HCT116 (cell line): ENCODE data around the gene CPT1C.
A peak's percentile ranks its signal among the peaks of the same experiment; 100 is the strongest.

Experiments
- CBX3 ChIP-seq: IDR thresholded peaks from 2 replicates; pipeline ENCODE4 v1.6.1; 2012; ENCODE audit warnings: low read depth
- CEBPB ChIP-seq: IDR thresholded peaks from 2 replicates; pipeline ENCODE4 v1.6.1; 2012; ENCODE audit warnings: low read depth
- CTCF ChIP-seq, 3 experiments: fragments of 200-600 bp in 1 of 3; sonication (generic) in 1 of 3; IDR thresholded peaks in 2 of 3; conservative IDR thresholded peaks in 1 of 3; 2 replicates each; pipeline ENCODE4 v1.5.1; 2012 to 2017; ENCODE audit warnings: low read depth in 2 of 3, low read length in 2 of 3, antibody characterized with exemption in 1 of 3, borderline replicate concordance in 1 of 3, control low read depth in 1 of 3, mild to moderate bottlenecking in 1 of 3, mixed read lengths in 1 of 3, mixed run types in 1 of 3, moderate library complexity in 1 of 3; ENCODE audit not compliant: insufficient read depth in 1 of 3
- EZH2 ChIP-seq: fragments of 200-600 bp; sonication (generic); IDR thresholded peaks from 2 replicates; pipeline ENCODE4 v1.6.1; 2017; ENCODE audit warnings: antibody characterized with exemption, mixed run types
- EZH2phosphoT487 ChIP-seq: fragments of 200-600 bp; IDR thresholded peaks from 2 replicates; pipeline ENCODE4 v1.6.1; 2018; ENCODE audit warnings: antibody characterized with exemption, borderline replicate concordance
- POLR2A ChIP-seq: IDR thresholded peaks from 2 replicates; pipeline ENCODE4 v1.7.0; 2011; ENCODE audit warnings: borderline replicate concordance; ENCODE audit not compliant: insufficient read depth, insufficient read length; ENCODE audit errors: extremely low read depth
- POLR2AphosphoS5 ChIP-seq: IDR thresholded peaks from 2 replicates; pipeline ENCODE4 v1.6.1; 2011; ENCODE audit warnings: mild to moderate bottlenecking, low read depth, low read length, moderate library complexity
- RAD21 ChIP-seq: IDR thresholded peaks from 2 replicates; pipeline ENCODE4 v1.6.1; 2012; ENCODE audit warnings: low read depth, mild to moderate bottlenecking
- SP1 ChIP-seq: IDR thresholded peaks from 2 replicates; pipeline ENCODE4 v1.6.1; 2012; ENCODE audit warnings: low read depth
- SRF ChIP-seq: IDR thresholded peaks from 2 replicates; pipeline ENCODE4 v1.6.1; 2012; ENCODE audit warnings: low read depth
- ZNF274 ChIP-seq: fragments of 200-500 bp; sonication (Bioruptor generic); IDR thresholded peaks from 2 replicates; pipeline ENCODE4 v1.6.1; 2014; ENCODE audit warnings: mild to moderate bottlenecking, low read depth, low read length, inconsistent platforms
- TF ChIP-seq, protein P1 (sequence below): IDR thresholded peaks from 2 replicates; pipeline ENCODE4 v1.6.1; 2012
- TF ChIP-seq, protein P2 (sequence below): IDR thresholded peaks from 2 replicates; pipeline ENCODE4 v1.6.1; 2012; ENCODE audit warnings: low read depth

DNA sequence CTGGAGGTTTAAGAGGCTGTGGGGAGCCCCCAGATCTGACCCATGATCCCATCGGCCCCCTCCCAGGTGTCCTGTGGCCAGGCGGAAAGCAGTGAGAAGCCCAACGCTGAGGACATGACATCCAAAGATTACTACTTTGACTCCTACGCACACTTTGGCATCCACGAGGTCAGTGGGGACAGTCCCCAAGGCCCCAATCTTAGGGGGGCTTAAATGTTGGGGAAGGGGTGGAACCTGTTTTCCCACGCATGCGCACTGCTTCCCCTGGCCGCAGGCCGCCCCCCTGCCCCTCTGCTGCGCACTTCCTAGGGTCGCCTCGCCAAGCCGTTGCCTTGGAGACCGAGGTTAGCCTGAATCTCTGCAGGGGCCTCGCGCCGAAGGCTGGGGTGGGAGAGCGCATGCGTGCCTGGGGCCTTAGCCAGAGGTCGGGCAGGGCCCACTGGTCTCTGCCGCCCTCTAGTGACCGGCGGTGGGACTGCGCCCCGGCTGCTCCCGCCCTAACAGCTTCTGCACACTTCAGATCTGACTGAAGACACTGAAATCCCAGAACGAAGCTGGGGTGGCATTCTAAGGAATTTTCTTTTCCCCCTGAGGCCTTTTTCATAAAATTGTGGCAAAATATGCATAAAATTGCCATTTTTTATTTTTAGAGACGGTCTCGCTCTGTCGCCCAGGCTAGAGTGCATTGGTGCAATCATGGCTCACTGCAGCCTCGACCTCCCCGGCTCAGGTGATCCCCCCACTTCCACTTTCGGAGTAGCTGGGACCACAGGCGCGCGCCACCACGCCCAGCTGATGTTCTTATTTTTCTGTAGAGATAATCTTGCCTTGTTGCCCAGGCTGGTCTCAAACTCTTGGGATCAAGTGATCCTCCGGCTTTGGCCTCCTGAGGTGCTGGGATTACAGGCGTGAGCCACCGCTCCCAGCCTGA is 10.2 kb upstream of the CPT1C start:
- TF ChIP-seq POLR2A (no peak), CTCF (IDR thresholded peaks at IDR 0.05 in 2 of 3, conservative IDR thresholded peaks at IDR 0.05 in 1 of 3; ENCODE audit: borderline replicate concordance in 1 of 3, insufficient read depth in 1 of 3, low read depth in 2 of 3, low read length in 2 of 3) (peak; percentile 71 to 99 (median 97)), EZH2 (no peak), SRF (no peak), EZH2phosphoT487 (no peak), POLR2AphosphoS5 (no peak), RAD21 (peak; percentile 82), CEBPB (no peak), CBX3 (no peak), SP1 (no peak), ZNF274 (no peak)
- TF ChIP-seq, protein P1, sequence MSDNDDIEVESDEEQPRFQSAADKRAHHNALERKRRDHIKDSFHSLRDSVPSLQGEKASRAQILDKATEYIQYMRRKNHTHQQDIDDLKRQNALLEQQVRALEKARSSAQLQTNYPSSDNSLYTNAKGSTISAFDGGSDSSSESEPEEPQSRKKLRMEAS = no peak
- TF ChIP-seq, protein P2, sequence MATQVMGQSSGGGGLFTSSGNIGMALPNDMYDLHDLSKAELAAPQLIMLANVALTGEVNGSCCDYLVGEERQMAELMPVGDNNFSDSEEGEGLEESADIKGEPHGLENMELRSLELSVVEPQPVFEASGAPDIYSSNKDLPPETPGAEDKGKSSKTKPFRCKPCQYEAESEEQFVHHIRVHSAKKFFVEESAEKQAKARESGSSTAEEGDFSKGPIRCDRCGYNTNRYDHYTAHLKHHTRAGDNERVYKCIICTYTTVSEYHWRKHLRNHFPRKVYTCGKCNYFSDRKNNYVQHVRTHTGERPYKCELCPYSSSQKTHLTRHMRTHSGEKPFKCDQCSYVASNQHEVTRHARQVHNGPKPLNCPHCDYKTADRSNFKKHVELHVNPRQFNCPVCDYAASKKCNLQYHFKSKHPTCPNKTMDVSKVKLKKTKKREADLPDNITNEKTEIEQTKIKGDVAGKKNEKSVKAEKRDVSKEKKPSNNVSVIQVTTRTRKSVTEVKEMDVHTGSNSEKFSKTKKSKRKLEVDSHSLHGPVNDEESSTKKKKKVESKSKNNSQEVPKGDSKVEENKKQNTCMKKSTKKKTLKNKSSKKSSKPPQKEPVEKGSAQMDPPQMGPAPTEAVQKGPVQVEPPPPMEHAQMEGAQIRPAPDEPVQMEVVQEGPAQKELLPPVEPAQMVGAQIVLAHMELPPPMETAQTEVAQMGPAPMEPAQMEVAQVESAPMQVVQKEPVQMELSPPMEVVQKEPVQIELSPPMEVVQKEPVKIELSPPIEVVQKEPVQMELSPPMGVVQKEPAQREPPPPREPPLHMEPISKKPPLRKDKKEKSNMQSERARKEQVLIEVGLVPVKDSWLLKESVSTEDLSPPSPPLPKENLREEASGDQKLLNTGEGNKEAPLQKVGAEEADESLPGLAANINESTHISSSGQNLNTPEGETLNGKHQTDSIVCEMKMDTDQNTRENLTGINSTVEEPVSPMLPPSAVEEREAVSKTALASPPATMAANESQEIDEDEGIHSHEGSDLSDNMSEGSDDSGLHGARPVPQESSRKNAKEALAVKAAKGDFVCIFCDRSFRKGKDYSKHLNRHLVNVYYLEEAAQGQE = no peak
